Measurements from ENCODE around the gene NAPG.
"Not testable (repeated sequence)": the region's sequence is repeated elsewhere in the genome, so short reads cannot be mapped to it uniquely, and the experiment has no call there.

Gene NAPG

GRCh38 chr18:10525697-10526560, at the start of gene NAPG:
TSS of gene NAPG (plus strand) at chr18:10526027. CDS start at chr18:10526103, 76 bp downstream.
- peak; percentile 93 for DNase-seq (ENCODE audit: low spot score)

GRCh38 chr18:10476338-10476791, 49.5 kb upstream of the NAPG start:
- DNase-seq (ENCODE audit: low spot score) = no peak

GRCh38 chr18:10477121-10477862, 48.5 kb upstream of the NAPG start:
- no peak for DNase-seq (ENCODE audit: low spot score)

- no peak for DNase-seq (ENCODE audit: low spot score)
These were observed 48.0 kb upstream of the NAPG start for GRCh38 chr18:10477863-10478260.

- no peak for DNase-seq (ENCODE audit: low spot score)
These were observed 44.0 kb upstream of the NAPG start for GRCh38 chr18:10481831-10482230.

- no peak for DNase-seq (ENCODE audit: low spot score)
These were observed 43.4 kb upstream of the NAPG start for GRCh38 chr18:10482363-10482984.

- no peak for DNase-seq (ENCODE audit: low spot score)
These were observed 42.6 kb upstream of the NAPG start for GRCh38 chr18:10482985-10483949.

GRCh38 chr18:10485475-10485874, 40.4 kb upstream of the NAPG start:
- DNase-seq (ENCODE audit: low spot score) = no peak

- no peak for DNase-seq (ENCODE audit: low spot score)
These were observed 39.5 kb upstream of the NAPG start for GRCh38 chr18:10486362-10486761.

- DNase-seq (ENCODE audit: low spot score) = no peak
These were observed 38.7 kb upstream of the NAPG start for GRCh38 chr18:10487154-10487553.

GRCh38 chr18:10488017-10488416, 37.8 kb upstream of the NAPG start:
- DNase-seq (ENCODE audit: low spot score) = no peak

- peak; percentile 36 for DNase-seq (ENCODE audit: low spot score)
These were observed 35.2 kb upstream of the NAPG start for GRCh38 chr18:10490401-10491165.

GRCh38 chr18:10495936-10496335, 29.9 kb upstream of the NAPG start:
- no peak for DNase-seq (ENCODE audit: low spot score)

GRCh38 chr18:10497206-10497749, 28.5 kb upstream of the NAPG start:
- DNase-seq (ENCODE audit: low spot score) = no peak

- DNase-seq (ENCODE audit: low spot score) = no peak
These were observed 26.6 kb upstream of the NAPG start for GRCh38 chr18:10499230-10499629.

GRCh38 chr18:10500038-10500437, 25.8 kb upstream of the NAPG start:
- DNase-seq (ENCODE audit: low spot score) = no peak

- DNase-seq (ENCODE audit: low spot score) = no peak
These were observed 21.1 kb upstream of the NAPG start for GRCh38 chr18:10504723-10505122.

- not testable (repeated sequence) for DNase-seq (ENCODE audit: low spot score)
These were observed 19.9 kb upstream of the NAPG start for GRCh38 chr18:10505892-10506291.

- DNase-seq (ENCODE audit: low spot score) = no peak
These were observed 17.2 kb upstream of the NAPG start for GRCh38 chr18:10508591-10508990.

- no peak for DNase-seq (ENCODE audit: low spot score)
These were observed 14.6 kb upstream of the NAPG start for GRCh38 chr18:10511236-10511635.

Data from CD4-positive, alpha-beta T cell treated with Interleukin-15 for 4 hours (primary cell).